Epithelial cell of esophagus (primary cell): Measurements from ENCODE around the gene SESTD1.

ENCODE experiments used
- DNase-seq: peaks from one replicate; pipeline ENCODE4 v3.0.0; 2010; ENCODE audit warnings: low read depth
- H3K4me3 ChIP-seq: 2 replicates; pipeline ENCODE4 v1.5.1; 2011; ENCODE audit warnings: mild to moderate bottlenecking, low read length, control low read depth
- TF ChIP-seq, protein P1 (sequence below): IDR thresholded peaks from 2 replicates; pipeline ENCODE4 v1.5.1; 2011; ENCODE audit warnings: low read depth, mild to moderate bottlenecking, low read length, control low read depth, inconsistent platforms; ENCODE audit not compliant: insufficient read depth; ENCODE audit errors: missing control alignments

SESTD1 gene

DNA sequence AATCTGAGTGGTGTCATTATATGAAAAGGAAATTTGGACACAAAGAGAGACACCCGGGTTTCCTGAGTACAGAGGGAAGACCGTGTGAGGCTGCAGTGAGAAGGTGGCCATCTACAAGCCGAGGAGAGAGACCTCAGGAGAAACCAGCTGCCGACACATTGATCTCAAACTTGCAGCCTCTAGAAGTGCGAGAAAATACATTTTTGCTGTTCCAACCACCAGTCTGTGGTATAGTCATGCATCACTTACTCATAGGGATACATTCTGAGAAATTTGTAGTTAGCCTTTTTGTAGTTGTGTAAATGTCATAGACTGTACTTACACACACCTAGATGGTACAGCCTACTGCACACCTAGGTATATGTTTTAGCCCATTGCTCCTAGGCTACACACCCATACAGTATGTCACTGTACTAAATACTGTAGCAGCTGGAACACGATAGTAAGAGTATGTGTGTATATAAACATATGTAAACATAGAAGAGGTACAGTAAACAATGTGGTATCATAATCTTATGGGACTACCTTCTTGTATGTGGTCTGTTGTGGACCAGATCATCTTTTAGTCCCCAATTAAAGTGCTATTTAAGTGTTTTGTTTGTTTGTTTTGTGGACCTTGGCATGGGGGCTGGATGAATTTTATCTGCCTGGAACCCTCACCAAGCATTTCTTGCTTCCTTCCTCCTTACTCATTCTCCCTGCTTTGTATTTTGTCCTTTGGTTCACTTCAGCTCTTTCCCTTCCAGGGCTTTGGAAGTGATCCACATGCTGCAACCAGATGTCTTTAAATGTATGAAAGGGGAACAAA lies 38.3 kb upstream of the SESTD1 start:
- TF ChIP-seq, protein P1, sequence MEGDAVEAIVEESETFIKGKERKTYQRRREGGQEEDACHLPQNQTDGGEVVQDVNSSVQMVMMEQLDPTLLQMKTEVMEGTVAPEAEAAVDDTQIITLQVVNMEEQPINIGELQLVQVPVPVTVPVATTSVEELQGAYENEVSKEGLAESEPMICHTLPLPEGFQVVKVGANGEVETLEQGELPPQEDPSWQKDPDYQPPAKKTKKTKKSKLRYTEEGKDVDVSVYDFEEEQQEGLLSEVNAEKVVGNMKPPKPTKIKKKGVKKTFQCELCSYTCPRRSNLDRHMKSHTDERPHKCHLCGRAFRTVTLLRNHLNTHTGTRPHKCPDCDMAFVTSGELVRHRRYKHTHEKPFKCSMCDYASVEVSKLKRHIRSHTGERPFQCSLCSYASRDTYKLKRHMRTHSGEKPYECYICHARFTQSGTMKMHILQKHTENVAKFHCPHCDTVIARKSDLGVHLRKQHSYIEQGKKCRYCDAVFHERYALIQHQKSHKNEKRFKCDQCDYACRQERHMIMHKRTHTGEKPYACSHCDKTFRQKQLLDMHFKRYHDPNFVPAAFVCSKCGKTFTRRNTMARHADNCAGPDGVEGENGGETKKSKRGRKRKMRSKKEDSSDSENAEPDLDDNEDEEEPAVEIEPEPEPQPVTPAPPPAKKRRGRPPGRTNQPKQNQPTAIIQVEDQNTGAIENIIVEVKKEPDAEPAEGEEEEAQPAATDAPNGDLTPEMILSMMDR: no peak
- DNase-seq: no peak

DNA sequence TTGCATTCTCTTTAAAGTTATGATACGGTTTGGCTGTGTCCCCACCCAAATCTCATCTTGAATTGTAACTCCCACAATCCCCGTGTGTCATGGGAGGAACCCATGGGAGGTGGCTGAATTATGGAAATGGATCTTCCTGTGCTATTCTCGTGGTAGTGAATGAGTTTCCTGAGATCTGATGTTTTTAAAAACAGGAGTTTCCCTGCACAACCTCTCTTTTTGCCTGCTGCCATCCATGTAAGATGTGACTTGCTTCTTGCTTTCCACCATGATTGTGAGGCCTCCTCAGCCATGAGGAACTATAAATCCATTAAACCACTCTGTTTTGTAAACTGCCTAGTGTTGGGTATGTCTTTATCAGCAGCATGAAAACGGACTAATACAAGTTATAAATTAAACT lies 37.5 kb upstream of the SESTD1 start:
- no peak overlapping the region for H3K4me3 ChIP-seq
- TF ChIP-seq, protein P1: no peak
- DNase-seq: no peak

More for the DNA sequence above, 38.3 kb upstream of the SESTD1 start:
- H3K4me3 ChIP-seq: no peak overlapping the region

DNA sequence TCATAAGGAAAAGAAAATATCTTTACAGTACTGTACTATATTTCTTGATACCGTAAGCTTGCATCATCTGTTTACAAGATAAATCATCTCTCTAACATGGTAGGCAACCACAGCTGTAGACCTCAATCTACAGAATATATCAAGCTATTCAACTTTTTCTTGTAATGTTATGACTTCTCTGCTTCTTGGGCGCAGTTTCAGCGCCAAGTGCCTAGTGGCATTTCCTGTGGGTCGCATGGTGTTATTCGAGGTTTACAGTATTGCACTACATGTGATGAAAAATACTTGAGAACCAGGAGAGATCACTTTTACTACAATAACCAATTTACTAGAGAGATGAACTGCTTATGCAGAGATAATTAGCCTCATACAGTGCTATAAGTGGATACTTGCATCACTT lies 34.0 kb upstream of the SESTD1 start:
- TF ChIP-seq, protein P1: no peak
- no peak overlapping the region for H3K4me3 ChIP-seq
- no peak for DNase-seq

DNA sequence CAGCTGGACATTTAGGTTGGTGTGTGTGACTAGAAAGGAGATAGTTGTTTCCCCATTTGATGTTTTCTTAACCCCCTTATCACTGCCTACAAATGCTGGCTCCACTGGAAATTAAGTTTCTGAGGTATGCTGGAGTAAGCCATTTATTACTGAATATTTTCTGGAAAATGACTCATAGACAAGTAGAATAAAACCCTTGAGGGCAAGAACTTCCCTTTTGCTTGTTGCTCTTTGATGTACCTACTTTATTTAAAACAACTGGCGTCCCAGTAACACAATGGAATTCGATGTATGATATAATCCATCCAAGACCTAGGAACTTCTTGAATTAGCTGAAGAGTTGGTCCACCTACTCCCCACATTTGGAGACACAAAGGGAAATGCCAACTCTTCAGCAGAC lies 33.3 kb upstream of the SESTD1 start:
- TF ChIP-seq, protein P1: no peak
- DNase-seq: peak; percentile 48
- H3K4me3 ChIP-seq: no peak overlapping the region

DNA sequence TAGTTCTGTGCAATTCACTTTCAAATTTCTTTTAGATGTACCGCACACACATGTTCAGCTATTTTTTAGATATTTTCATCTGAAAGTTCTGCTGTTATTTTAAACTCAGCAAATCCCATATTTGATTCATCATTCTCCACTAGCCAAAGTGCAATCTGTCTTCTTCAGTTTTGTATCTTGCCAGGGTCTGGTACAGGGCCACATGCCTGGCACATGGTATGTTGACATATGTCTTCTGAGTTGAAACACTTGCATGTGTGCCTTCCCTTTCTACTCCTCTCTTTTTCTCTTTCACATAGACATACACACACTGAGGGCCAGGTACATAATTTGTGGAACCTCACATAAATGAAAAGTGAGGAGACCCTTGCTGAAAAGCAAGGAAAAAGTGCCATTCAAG lies 25.7 kb upstream of the SESTD1 start:
- H3K4me3 ChIP-seq: no peak overlapping the region
- no peak for DNase-seq
- TF ChIP-seq, protein P1: no peak

DNA sequence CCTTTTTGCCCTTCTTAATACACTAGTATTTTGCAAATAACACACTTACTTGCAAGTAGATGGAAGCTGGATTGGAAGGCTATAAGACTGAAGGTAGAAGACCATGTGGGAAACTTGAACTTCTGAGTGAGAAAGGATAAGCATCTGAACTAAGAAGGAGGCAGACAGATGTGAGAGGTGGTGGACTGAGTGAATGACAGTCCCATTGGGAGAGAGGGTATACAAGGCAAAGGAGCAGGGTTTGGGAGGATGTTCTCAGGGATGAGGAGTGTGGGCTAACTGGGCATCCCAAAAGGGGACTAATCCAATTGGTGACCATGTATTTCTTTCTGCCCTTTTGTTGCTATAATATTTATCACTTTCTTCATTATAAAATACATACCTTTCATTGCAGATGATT lies 20.4 kb upstream of the SESTD1 start:
- no peak for DNase-seq
- no peak overlapping the region for H3K4me3 ChIP-seq
- TF ChIP-seq, protein P1: no peak
